GM21360 (cell line): ENCODE data around the gene CDC45.

ENCODE experiments used
- ATAC-seq: cut with Tn5 transposase; IDR thresholded peaks from one replicate; pipeline ENCODE4 v1.9.1; 2021; ENCODE audit warnings: mild to moderate bottlenecking, moderate library complexity; ENCODE audit not compliant: unreplicated experiment

Gene CDC45

DNA sequence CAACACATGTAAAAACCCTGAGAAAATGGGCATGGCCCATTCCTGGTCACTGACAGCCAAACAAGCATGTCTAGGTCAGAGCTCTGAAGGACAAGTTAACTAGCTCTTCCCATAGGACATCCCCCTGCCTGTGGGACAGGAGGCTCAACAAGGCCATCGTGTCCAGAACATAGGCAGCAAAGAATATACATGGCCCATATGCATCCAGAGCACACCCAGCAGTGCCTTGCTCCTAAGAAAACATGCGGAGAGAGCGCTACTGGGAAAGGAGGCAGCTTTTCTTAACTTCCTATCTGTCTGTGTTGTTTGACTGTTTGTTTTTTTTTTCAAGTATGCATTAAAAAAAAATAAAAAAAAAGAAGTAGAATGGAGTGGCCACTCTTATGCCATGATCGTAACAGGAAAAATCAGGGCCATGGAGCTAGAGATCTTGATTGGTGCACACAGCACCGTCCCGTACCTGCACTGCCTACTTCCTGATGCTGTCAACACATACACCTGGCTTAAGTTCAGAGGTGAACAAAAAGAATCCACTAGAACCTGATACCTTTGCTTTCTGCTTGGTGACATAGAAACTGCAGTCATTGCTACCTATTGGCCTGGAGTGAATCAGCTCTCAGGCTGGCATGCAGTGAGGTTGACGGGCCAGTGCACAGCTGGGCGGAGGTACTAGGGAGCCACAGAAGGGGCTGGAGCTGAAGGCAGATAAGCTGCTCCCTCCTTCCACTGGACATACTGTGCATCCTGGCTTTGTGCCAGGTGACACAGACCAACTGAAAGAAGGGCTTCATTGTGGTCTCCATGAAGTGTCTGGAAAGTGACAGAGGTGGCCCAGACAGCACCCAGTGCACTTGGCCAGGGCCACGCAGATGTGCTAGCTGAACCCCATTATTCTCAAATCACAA, 12.6 kb upstream of the CDC45 start:
- no peak for ATAC-seq

DNA sequence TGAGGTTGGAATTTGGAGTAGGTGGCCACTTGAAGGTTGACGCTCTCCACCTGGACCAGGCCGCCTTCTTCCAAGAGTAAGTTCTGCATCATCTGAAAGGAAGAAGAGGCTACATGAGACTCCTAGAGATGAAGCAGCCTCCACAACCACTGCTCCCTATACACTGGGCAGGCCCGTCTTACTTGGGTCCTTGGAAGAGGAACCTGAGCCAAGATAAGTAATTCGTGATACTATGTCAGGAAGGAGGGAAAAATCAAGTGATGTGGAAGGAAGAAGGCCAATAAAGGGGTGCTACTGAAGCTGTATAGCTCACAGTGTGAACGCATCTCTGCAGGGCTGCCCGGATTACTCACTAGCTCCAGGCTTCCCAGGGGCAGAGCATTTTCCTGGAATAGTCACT, 11.8 kb upstream of the CDC45 start:
- ATAC-seq = no peak

DNA sequence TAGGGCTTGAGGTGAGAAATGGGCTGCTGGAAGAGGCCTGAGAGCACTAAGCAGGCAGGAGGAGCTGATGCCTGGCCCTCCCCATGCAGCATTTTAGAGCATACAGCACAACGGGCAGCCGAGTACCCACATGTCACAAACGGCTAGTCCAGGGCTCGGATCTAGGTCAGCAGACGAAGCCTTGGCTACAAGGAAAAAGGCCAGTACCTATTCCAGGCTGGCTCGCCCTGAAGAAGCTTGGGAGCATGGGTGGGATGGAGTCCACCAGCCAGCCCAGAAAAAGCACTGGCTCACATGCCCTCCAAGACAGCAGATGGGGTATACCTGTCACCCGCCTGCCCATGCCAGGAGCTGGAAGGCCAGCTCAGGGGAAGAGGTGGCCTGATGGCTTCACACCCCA, 10.3 kb upstream of the CDC45 start:
- no peak for ATAC-seq

DNA sequence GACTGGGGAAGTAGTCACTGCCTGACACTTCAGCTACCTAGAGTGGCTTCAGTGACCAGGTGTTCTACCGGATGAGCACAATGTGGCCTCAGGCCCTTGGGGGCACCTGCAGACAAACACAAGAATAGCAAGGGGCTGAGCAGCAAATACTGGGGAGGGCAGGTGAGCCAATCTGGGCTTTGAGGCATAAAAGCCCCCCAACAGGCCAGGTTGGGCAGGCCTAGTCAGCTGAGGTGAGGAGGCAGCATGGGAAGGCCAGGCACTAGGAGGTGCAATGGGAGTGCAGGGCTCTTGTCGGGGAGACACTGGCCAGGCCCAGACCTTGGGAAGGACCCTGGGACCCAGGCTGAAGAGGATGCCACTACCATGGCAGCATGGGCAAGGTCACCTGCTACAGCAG, 9.7 kb upstream of the CDC45 start:
- no peak for ATAC-seq

DNA sequence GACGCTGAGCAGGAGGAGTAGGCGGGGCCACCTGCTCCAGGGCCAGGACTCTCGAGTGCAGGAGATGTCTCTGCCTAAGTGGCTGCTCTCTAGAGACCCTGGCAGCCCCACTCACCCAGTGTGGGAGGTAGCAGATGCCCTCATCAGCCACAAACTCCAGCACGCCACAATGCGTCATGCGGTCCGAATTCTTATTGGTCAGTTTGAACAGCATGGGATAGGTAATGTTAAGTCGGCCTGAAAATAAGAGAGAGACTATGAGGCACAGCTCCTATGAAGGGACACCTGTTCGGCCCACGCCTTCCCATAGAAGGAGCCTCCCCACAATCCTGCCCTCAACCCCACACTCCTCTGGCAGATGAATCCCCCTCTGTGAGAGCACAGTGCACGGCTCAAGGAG, 8.1 kb upstream of the CDC45 start:
- no peak for ATAC-seq

DNA sequence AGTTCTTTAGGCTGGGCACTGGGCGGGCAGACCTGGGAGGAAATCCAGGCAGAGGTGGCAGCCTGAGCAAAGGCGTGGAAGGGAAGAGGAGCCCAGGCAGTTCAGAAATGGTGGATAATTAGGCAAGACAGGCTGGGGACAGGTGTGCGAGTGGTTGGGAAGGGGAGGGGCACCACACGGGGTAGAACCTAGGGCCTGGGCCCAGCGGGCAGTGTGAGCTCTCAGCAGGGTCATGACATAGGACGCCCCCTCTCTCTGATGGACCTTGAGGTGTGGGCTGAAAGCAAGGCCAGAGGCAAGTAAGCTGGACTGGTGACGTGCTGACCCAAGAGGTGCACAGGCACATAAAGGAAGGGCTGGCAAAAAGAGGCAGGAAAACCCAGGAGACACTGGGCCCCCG, 7.5 kb upstream of the CDC45 start:
- ATAC-seq = no peak

DNA sequence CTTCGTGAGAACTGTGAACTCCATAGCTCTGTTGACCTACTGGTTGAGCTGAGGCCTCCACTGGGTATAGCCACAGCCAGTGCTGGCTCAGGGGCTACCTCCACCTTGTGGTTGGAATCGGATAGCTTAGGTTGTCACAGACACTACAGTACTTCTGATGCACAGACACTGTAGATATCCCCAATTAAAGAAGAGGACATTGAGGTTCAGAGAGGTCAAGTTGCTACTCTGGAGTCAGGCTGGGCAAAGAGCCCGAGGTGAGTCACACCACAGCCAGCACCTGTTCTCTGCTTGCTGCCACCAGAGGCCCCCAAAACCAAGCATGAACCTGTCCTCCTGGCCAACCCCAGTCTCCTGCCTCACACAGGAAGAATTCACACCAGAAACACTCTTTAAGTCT, 6.1 kb upstream of the CDC45 start:
- ATAC-seq = no peak

DNA sequence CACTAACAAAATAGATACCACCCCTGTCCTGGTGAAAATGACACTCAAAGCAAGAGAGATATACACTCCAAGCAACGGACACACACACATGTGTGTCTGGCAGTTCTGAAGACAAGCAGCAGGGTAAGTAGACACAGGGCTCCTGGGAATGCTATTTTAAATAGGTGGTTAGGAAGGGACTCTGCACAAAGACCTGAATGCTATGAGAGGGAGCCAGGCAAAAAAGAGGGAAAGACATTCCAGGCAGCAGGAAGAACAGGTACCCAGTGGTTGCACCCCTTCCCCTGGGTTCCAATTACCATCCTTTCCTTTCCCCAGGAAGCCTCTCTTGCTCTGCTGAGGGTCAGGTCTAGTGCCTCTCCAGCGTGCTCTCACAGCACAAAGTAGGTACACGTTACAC, 3.7 kb upstream of the CDC45 start:
- no peak for ATAC-seq

DNA sequence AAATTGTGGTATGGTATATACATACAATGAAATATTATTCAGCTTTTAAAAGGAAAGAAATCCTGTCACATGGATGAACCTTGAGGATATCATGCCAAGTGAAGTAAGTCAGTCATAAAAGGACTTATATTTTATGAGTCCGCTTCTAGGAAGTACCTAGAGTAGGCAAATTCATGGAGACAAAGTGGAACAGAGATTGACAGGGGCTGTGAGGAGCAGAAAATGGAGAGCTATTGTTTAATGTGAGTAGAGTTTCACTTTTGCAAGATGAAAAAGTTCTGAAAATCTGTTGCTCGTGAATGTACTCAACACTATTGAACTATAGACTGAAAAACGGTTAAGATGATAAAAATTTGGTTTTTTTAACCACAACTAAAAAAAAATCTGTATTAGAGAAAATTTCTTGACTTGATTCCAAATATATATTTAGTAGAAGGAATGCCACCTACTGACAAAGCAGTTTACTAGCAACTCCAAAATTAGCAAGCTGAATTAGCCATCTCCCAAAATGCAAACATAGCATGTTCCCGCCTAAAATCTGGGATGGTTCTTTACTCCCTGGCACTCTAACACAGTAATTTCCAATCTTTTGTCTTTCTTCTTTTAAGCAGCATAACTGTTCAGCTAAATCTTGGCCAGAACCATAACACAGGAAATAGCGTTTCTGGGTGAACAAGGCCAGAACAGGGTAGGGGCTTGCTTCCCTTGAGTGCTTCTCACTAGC, 2.2 kb upstream of the CDC45 start:
- no peak for ATAC-seq

DNA sequence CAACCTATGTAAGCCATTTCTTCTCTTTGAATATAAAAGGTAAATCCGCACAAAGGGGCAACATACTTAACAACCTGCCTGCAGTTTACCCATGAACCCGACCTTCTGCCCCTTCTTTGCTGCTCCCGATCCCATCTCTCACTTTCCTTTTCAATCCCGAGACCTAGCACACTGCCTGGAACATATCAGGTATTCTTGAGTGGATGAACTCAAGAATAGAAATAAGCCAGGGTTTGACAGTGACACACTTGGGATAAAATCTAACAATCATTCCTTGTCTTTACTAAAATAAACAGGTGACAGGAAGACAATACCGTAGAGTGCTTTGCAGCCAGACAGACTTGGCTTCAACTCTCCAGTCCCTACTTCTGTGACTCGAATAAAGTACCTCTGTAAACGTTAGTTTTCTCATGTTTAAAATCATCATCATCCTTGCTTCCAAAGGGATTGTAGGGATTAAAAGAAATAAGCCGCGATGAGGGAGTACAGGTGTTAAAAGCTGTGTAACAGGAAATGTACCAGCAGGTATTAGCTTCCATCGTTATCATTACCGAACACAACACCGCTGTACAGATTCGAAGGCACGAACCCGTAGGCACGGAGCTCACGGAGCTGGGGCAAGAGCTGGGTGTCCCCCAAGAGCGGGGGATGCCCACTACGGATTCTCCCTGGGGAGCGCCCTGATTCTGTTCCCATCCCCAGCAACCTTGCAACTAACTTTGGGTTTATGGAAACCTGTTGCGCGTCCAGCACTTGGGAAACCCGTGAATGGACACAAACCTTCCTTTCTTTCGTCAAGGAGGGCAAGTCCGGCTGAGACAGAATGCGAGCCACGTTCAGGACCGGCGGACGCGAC, 1.4 kb upstream of the CDC45 start:
- no peak for ATAC-seq

DNA sequence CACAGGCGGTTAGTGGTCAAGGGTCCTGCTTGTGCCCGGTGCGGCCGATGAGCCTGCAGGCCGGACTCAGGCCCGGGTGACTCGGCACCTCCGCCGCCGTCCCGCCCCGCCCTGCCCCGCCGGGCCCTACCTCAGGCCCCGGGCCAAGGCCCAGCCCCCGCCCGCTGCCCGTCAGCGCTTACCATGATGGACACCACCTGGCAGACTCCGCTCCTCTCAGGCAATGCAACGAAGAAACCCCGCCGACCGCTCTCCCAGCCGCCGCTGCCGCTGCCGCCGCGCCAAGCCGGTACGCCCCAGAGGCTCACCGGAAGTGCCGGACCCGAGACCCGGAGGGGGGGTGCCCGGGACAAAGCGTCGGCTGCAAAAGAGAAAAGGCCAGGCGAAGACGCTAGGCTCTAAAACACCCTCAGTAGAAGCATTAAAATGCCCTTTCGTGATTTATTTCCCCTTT, 792 bp upstream of the CDC45 start, which contains the start of gene UFD1:
Gene UFD1 (minus strand): TSS at position 293 of the 454 bp plus-strand sequence. CDS start 108 bp downstream, at position 185.
- ATAC-seq = peak; percentile 33

DNA sequence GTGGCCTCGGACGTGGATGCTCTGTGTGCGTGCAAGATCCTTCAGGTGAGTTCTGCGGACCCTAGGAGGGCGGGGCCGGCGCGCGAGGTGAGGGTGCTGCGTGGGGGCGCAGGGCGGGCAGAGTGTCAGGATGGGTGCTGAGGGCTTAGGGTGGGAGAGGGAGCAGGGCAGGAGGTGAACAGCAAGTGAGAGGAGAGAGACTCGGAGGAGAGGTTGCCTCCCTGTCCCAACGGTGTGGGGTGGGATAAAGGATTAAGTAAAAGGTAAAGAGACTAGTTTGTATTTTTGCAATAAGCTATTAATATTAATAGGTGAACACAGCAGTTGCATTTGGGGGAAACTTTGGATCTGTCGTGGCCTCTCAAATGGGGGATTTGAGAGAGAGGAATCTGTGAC, 451 bp downstream of the CDC45 start:
- ATAC-seq = no peak

DNA sequence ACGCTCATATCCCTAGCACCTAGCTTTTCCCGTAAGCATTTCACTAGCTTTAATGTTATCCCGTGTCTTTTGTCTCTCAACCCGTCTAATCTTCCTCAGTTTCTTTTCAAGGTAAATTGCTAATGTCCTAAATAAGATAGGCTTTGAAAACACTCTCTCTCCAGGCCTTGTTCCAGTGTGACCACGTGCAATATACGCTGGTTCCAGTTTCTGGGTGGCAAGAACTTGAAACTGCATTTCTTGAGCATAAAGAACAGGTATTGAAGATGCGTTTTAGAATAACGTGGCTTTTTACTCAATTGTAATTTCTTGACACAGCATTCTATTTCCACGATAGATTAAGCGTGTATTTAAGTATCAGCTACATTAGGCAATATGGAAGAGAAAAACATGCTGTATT, 1.1 kb downstream of the CDC45 start:
- no peak for ATAC-seq

DNA sequence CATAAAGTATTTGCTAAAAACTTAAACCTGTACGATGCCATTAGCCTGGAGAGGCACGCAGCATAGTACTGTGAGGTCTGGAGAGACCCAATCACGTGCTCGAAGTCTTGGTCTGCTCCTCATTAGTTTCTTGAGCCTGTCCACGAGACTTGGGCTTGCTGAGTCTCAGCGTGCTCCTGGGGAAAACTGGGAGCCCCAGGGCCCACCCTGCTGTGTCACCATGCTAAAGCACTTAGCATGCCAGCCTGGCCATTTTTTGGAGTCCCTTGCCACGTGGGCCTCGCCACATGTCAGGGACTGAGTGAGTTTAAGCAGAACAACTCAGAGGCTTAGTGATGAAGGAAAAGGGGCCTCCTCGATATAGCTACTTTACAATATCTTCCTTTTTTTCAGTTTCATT, 2.6 kb downstream of the CDC45 start:
- no peak for ATAC-seq

DNA sequence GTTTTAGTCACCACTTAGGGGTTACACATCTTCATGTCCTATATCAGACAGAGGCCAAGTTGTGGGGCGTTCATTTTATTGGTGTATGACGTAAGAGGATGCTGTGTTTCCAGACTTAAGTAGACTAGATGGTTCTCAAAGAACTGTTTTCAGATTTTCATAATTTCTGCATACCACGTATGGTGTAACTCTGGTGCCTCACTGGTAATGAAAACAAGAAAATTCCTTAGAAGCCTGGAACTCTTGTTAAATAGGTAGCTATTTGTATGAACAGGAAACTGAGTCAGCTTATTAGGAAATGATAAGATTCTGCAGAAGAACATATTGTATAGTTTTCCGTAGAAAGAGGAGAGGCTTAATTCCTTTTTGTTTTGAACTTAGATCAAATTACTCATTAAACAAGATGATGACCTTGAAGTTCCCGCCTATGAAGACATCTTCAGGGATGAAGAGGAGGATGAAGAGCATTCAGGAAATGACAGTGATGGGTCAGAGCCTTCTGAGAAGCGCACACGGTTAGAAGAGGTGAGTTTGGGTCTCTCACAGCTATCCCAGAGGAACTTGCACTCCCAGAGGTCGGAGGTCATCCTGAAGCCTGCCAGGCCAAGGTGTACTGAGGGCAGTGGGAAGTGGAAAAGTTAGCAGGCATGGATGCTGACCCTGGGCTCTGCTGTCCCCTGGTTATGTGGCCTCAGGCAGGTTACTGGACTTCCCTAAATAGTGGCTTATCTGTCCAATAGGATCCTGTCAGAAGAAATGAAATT, 3.9 kb downstream of the CDC45 start:
- no peak for ATAC-seq

DNA sequence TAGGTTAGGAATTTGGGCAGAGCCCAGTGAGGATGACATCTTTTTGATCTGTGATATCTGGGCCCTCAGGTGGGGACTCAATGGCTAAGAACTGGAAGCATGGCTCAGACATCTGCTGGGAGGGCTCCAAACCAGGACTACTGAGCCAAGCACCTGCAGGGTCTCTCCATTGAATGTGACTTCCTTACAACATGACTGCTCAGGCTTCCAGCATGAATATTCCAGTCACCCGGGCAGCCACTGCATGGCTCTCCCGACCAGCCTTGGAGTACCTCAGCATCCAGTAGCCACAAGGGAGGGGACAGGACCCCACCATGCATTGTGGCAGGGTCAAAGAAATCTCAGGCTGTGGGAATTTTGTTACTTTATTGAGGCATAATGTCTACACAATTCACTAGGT, 8.6 kb downstream of the CDC45 start:
- no peak for ATAC-seq

DNA sequence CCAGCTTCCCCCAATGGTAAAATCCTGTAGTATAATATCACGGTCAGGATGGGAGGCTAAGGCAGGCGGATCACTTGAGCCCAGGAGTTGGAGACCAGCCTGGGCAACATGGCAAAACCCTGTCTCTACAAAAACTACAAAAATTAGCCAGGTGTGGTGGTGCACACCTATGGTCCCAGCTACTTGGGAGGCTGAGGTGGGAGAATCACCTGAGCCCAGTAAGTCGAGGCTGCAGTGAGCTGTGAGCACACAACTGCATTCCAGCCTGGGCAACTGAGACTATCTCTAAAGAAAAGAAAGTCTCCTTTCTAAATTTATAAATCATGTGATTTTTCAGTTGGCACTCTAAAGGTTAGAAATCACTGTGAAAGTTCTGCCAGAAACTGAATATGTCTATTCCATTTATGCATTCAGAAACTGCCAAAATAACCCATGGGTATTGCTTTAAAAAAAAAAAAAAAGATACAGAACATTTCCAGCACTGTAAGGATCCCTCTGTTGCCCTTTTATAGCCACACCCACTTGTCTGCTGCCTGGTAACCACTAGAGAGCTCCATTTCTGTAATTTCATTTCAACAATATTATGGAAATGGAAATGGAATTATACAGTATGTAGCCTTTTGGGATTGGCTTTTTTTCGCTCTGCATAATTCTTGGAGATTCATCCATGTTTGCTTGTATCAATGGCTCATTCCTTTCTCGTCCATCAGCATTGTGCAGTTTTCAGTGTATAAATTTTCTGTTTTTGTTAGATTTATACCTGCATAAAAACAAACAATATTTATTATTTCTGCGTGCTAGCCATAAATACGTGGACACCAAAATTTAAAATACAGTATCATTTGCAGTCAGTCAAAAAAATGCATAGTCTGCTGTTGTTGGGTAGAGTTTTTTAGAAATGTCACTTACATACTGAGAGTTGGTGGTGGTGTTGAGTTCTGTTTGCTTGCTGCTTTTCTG, 9.4 kb downstream of the CDC45 start:
- ATAC-seq = no peak

DNA sequence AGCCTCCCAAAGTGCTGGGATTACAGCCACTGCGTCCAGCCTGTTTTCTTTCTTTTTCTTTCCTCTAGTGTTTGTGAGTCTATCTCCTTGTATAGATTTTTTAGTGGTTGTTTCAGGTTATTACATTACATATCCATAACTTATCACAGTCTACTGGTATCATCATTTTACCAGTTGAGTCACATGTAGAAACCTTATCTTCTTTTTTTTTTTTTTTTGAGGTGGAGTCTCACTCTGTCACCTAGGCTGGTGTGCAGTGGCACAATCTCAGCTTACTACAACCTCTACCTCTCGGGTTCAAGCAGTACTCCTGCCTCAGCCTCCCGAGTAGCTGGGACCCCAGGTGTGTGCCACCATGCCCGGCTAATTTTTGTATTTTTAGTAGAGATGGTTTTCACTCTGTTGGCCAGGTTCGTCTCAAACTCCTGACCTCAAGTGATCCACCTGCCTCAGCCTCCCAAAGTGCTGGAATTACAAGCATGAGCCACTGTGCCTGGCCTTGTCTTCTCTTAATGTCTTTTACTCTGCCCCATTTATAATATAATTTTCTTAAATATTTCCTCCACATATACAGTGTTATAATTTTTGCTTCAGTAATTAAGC, 11.0 kb downstream of the CDC45 start:
- ATAC-seq = no peak
